ENCODE results near the gene MCM10. TPM values are rescaled to one million over a fixed set of nuclear protein-coding genes. Genes with fewer than 3 reads are reported as not detected.
"Not testable (repeated sequence)": the region's sequence is repeated elsewhere in the genome, so short reads cannot be mapped to it uniquely, and the experiment has no call there.

The MCM10 gene
- total RNA-seq, 1 experiment from 2014 or later: 27.9 TPM

- DNase-seq (ENCODE audit: low spot score): peak; percentile 9
- in situ Hi-C loops (cut with HindIII; ENCODE audit: low sequenced_read_pairs): no loop called here
These were observed 45.4 kb downstream of the MCM10 start for GRCh38 chr10:13206546-13207443.

- in situ Hi-C loops (cut with HindIII; ENCODE audit: low sequenced_read_pairs): no loop called here
- no peak for DNase-seq (ENCODE audit: low spot score)
These were observed 51.8 kb downstream of the MCM10 start for GRCh38 chr10:13213163-13213562.

GRCh38 chr10:13218878-13219277, 57.5 kb downstream of the MCM10 start:
- DNase-seq (ENCODE audit: low spot score): no peak
- in situ Hi-C loops (cut with HindIII; ENCODE audit: low sequenced_read_pairs): no loop called here

- in situ Hi-C loops (cut with HindIII; ENCODE audit: low sequenced_read_pairs): no loop called here
- peak; percentile 7 for DNase-seq (ENCODE audit: low spot score)
These were observed 58.6 kb downstream of the MCM10 start for GRCh38 chr10:13219685-13220670.

- DNase-seq (ENCODE audit: low spot score): no peak
- in situ Hi-C loops (cut with HindIII; ENCODE audit: low sequenced_read_pairs): no loop called here
These were observed 60.2 kb downstream of the MCM10 start for GRCh38 chr10:13221572-13221971.

- no peak for DNase-seq (ENCODE audit: low spot score)
- in situ Hi-C loops (cut with HindIII; ENCODE audit: low sequenced_read_pairs): no loop called here
These were observed 60.8 kb downstream of the MCM10 start for GRCh38 chr10:13222151-13222550.

- no peak for DNase-seq (ENCODE audit: low spot score)
- in situ Hi-C loops (cut with HindIII; ENCODE audit: low sequenced_read_pairs): no loop called here
These were observed 61.2 kb downstream of the MCM10 start for GRCh38 chr10:13222566-13222965.

GRCh38 chr10:13223241-13223640, 61.9 kb downstream of the MCM10 start:
- DNase-seq (ENCODE audit: low spot score): no peak
- in situ Hi-C loops (cut with HindIII; ENCODE audit: low sequenced_read_pairs): no loop called here

- in situ Hi-C loops (cut with HindIII; ENCODE audit: low sequenced_read_pairs): no loop called here
- DNase-seq (ENCODE audit: low spot score): no peak
These were observed 63.0 kb downstream of the MCM10 start for GRCh38 chr10:13224210-13224995.

GRCh38 chr10:13225601-13226000, 64.2 kb downstream of the MCM10 start:
- DNase-seq (ENCODE audit: low spot score): no peak
- in situ Hi-C loops (cut with HindIII; ENCODE audit: low sequenced_read_pairs): no loop called here

- in situ Hi-C loops (cut with HindIII; ENCODE audit: low sequenced_read_pairs): no loop called here
- DNase-seq (ENCODE audit: low spot score): no peak
These were observed 65.7 kb downstream of the MCM10 start for GRCh38 chr10:13227031-13227430.

GRCh38 chr10:13231190-13231589, 69.8 kb downstream of the MCM10 start:
- in situ Hi-C loops (cut with HindIII; ENCODE audit: low sequenced_read_pairs): no loop called here
- no peak for DNase-seq (ENCODE audit: low spot score)

- DNase-seq (ENCODE audit: low spot score): no peak
- in situ Hi-C loops (cut with HindIII; ENCODE audit: low sequenced_read_pairs): no loop called here
These were observed 70.5 kb downstream of the MCM10 start for GRCh38 chr10:13231808-13232207.

- in situ Hi-C loops (cut with HindIII; ENCODE audit: low sequenced_read_pairs): no loop called here
- DNase-seq (ENCODE audit: low spot score): no peak
These were observed 72.0 kb downstream of the MCM10 start for GRCh38 chr10:13233358-13233757.

GRCh38 chr10:13234172-13234571, 72.8 kb downstream of the MCM10 start, which contains the start of gene UCMA:
Gene UCMA, minus strand, starts transcription at chr10:13234374. Its CDS starts 116 bp downstream, at chr10:13234258.
- in situ Hi-C loops (cut with HindIII; ENCODE audit: low sequenced_read_pairs): no loop called here
- DNase-seq (ENCODE audit: low spot score): no peak

- in situ Hi-C loops (cut with HindIII; ENCODE audit: low sequenced_read_pairs); DNase-seq (ENCODE audit: low spot score): not testable (repeated sequence)
These were observed 73.4 kb downstream of the MCM10 start for GRCh38 chr10:13234736-13235135.

GRCh38 chr10:13236638-13237037, 75.3 kb downstream of the MCM10 start:
- no peak for DNase-seq (ENCODE audit: low spot score)
- in situ Hi-C loops (cut with HindIII; ENCODE audit: low sequenced_read_pairs): no loop called here

GRCh38 chr10:13238271-13239077, 77.1 kb downstream of the MCM10 start:
- no peak for DNase-seq (ENCODE audit: low spot score)
- in situ Hi-C loops (cut with HindIII; ENCODE audit: low sequenced_read_pairs): no loop called here

Measured in G401 (cell line).